ENCODE results near the gene ITIH5.

ITIH5 gene

GRCh38 chr10:7525314-7526016 lies 141.3 kb downstream of the ITIH5 start:
- TF ChIP-seq EZH2 (IDR thresholded peaks at IDR 0.05) (no peak), POLR2AphosphoS5 (IDR thresholded peaks at IDR 0.05; ENCODE audit: borderline replicate concordance, low read depth, low read length) (no peak), FOXP2 (optimal IDR thresholded peaks at IDR 0.05; ENCODE audit: control extremely low read depth, extremely low read length, insufficient read depth) (no peak)
- H3K9me3 ChIP-seq (ENCODE audit: low read depth, low read length): no peaks in the 10 kb centered on the region
- no peaks in the 10 kb centered on the region for H3K36me3 ChIP-seq (ENCODE audit: insufficient read depth, low read length)
- DNase-seq (ENCODE audit: low read depth, low spot score): peak; percentile 48
- H3K4me3 ChIP-seq: no peak overlapping the region
- no peak overlapping the region for H3K27ac ChIP-seq
- H3K9ac ChIP-seq (ENCODE audit: insufficient read length): no peak overlapping the region

DNA sequence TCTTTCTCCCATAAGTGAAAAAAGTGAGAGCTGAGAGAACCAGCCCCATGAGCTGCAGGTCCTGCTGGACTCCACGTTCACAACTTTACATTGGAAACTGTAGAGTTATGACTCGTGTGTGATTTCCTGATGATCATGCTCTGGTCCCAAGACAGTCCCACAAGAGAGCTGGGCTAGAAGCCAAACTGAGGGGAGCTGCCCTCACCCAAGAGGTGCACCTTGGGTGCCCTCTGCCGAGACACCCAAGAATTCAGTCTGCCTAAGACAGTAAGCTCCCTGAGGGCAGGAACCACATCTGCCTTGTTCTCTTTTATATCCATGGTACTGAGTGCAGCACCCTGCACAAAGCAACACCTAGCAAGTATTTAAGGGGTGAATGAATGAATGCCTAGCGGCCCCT lies 143.1 kb downstream of the ITIH5 start:
- no peak overlapping the region for H3K27ac ChIP-seq
- no peaks in the 10 kb centered on the region for H3K36me3 ChIP-seq (ENCODE audit: insufficient read depth, low read length)
- no peaks in the 10 kb centered on the region for H3K9me3 ChIP-seq (ENCODE audit: low read depth, low read length)
- H3K9ac ChIP-seq (ENCODE audit: insufficient read length): no peak overlapping the region
- DNase-seq (ENCODE audit: low read depth, low spot score): no peak
- TF ChIP-seq EZH2 (IDR thresholded peaks at IDR 0.05) (no peak), POLR2AphosphoS5 (IDR thresholded peaks at IDR 0.05; ENCODE audit: borderline replicate concordance, low read depth, low read length) (no peak), FOXP2 (optimal IDR thresholded peaks at IDR 0.05; ENCODE audit: control extremely low read depth, extremely low read length, insufficient read depth) (no peak)
- no peak overlapping the region for H3K4me3 ChIP-seq

GRCh38 chr10:7520507-7521485 lies 146.0 kb downstream of the ITIH5 start:
- no peaks in the 10 kb centered on the region for H3K9me3 ChIP-seq (ENCODE audit: low read depth, low read length)
- H3K4me3 ChIP-seq: no peak overlapping the region
- TF ChIP-seq EZH2 (IDR thresholded peaks at IDR 0.05) (no peak), POLR2AphosphoS5 (IDR thresholded peaks at IDR 0.05; ENCODE audit: borderline replicate concordance, low read depth, low read length) (no peak), FOXP2 (optimal IDR thresholded peaks at IDR 0.05; ENCODE audit: control extremely low read depth, extremely low read length, insufficient read depth) (no peak)
- no peak overlapping the region for H3K27ac ChIP-seq
- H3K9ac ChIP-seq (ENCODE audit: insufficient read length): no peak overlapping the region
- no peaks in the 10 kb centered on the region for H3K36me3 ChIP-seq (ENCODE audit: insufficient read depth, low read length)
- DNase-seq (ENCODE audit: low read depth, low spot score): no peak

DNA sequence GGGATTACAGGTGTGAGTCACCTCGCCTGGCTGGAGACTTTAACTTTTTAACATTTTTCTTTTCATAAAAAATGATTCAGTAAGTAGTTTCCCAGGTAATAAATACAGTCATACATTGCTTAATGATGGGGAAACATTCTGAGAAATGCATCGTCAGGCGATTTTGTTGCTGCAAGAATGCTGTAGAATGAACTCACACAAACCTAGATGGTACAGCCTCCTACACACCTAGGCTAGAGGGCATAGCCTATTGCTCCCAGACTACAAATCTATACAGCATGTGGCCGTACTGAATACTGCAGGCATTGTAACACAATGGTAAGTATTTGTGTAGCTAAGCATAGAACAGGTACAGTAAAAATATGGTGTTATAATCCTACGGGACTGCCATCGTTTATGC lies 147.4 kb downstream of the ITIH5 start:
- no peak for DNase-seq (ENCODE audit: low read depth, low spot score)
- Histone ChIP-seq H3K27ac (no peak overlapping the region), H3K4me3 (no peak overlapping the region), H3K36me3 (ENCODE audit: insufficient read depth, low read length) (no peaks in the 10 kb centered on the region), H3K9ac (ENCODE audit: insufficient read length) (no peak overlapping the region), H3K9me3 (ENCODE audit: low read depth, low read length) (no peaks in the 10 kb centered on the region)
- TF ChIP-seq POLR2AphosphoS5 (IDR thresholded peaks at IDR 0.05; ENCODE audit: borderline replicate concordance, low read depth, low read length) (no peak), EZH2 (IDR thresholded peaks at IDR 0.05) (no peak), FOXP2 (optimal IDR thresholded peaks at IDR 0.05; ENCODE audit: control extremely low read depth, extremely low read length, insufficient read depth) (no peak)

DNA sequence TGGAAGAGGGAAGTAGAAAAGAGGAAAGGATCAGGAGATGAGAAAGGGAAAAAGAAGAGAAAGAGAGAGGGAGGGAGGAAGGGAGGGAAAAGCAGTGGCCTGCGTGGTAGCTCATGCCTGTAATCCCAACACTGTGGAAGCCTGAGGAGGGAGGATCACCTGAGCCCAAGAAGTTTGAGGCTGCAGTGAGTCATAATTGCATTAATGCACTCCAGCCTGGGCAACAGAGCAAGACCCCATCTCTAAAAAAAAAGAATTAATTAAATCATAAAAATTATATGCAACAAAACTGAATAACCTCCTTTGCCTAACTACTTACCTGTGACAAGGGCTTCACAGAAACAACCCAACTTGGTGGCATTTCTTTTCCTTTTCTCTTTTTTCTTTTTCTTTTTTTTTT lies 148.1 kb downstream of the ITIH5 start:
- Histone ChIP-seq H3K27ac (no peak overlapping the region), H3K9me3 (ENCODE audit: low read depth, low read length) (no peaks in the 10 kb centered on the region), H3K9ac (ENCODE audit: insufficient read length) (no peak overlapping the region), H3K4me3 (no peak overlapping the region), H3K36me3 (ENCODE audit: insufficient read depth, low read length) (no peaks in the 10 kb centered on the region)
- TF ChIP-seq EZH2 (IDR thresholded peaks at IDR 0.05): no peak
- no peak for TF ChIP-seq FOXP2 (optimal IDR thresholded peaks at IDR 0.05; ENCODE audit: control extremely low read depth, extremely low read length, insufficient read depth)
- no peak for TF ChIP-seq POLR2AphosphoS5 (IDR thresholded peaks at IDR 0.05; ENCODE audit: borderline replicate concordance, low read depth, low read length)
- DNase-seq (ENCODE audit: low read depth, low spot score): no peak

DNA sequence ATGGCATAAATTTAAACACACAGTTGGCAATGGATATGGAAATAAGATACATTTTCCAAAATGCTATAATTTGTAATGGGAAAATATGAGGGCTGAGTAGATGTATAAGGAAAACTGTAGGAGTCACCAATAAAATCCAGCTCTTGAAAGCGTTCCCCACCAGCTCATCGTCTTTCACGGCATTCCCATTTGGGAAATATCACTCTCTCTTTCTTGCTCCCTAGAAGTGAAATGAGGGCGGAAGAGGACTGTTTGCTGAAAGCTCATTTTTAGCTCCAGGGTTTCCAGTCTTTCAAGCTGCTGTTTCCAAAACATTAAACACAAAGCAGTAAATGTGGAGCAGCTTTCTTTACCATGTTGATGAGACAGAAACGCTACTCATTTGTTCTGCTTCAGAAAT lies 151.3 kb downstream of the ITIH5 start:
- H3K9ac ChIP-seq (ENCODE audit: insufficient read length): no peak overlapping the region
- peak; percentile 59 for DNase-seq (ENCODE audit: low read depth, low spot score)
- H3K9me3 ChIP-seq (ENCODE audit: low read depth, low read length): no peaks in the 10 kb centered on the region

DNA sequence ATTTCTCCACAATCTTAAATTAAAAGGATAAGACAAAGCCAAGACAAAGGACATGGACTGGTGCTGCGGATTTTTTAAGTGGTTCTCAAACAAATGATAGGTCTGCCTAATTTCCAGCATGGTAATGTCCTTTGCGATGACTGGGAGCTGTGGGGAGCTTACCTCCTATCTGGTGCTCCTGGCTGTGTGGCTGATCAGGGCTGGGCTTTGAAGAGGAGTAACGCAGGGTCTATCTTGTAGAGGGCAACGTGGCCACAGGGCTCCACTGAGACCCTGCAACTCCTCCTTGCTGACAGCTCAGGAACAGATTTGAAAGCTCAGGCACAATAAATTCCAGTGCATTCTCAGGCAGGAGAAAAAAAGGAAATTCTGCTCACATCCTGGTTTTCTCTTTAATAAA lies 152.8 kb downstream of the ITIH5 start:
- Histone ChIP-seq H3K36me3 (ENCODE audit: insufficient read depth, low read length) (no peaks in the 10 kb centered on the region), H3K4me3 (no peak overlapping the region), H3K9me3 (ENCODE audit: low read depth, low read length) (no peaks in the 10 kb centered on the region), H3K27ac (no peak overlapping the region), H3K9ac (ENCODE audit: insufficient read length) (no peak overlapping the region)
- no peak for DNase-seq (ENCODE audit: low read depth, low spot score)
- TF ChIP-seq FOXP2 (optimal IDR thresholded peaks at IDR 0.05; ENCODE audit: control extremely low read depth, extremely low read length, insufficient read depth) (no peak), EZH2 (IDR thresholded peaks at IDR 0.05) (no peak), POLR2AphosphoS5 (IDR thresholded peaks at IDR 0.05; ENCODE audit: borderline replicate concordance, low read depth, low read length) (no peak)

More for the DNA sequence above, 151.3 kb downstream of the ITIH5 start:
- no peak for TF ChIP-seq FOXP2 (optimal IDR thresholded peaks at IDR 0.05; ENCODE audit: control extremely low read depth, extremely low read length, insufficient read depth)
- no peak for TF ChIP-seq POLR2AphosphoS5 (IDR thresholded peaks at IDR 0.05; ENCODE audit: borderline replicate concordance, low read depth, low read length)
- TF ChIP-seq EZH2 (IDR thresholded peaks at IDR 0.05): no peak
- Histone ChIP-seq H3K36me3 (ENCODE audit: insufficient read depth, low read length) (no peaks in the 10 kb centered on the region), H3K4me3 (peak overlapping the region; percentile 57), H3K27ac (peak overlapping the region; percentile 57; the same call in 1 of the 2 replicates)

DNA sequence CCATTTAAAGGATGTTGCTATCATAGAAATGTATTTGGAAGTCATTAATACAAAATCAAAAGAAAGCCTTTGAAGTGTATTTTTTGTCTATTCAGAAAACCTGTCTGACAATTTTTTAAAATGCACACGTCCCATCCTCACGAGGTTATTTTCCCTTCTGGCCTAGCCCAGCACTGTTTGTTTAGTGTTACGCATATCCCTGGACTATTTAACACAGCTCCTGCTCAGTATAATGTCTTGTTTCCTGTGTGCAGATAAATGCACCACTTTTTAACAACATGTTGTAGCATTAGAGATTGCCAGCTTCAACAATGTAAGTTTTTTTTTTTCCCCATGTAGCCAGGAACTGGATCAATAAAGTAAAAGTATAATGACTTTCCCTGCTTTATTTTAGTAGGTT lies 153.3 kb downstream of the ITIH5 start:
- Histone ChIP-seq H3K36me3 (ENCODE audit: insufficient read depth, low read length) (no peaks in the 10 kb centered on the region), H3K4me3 (no peak overlapping the region), H3K27ac (no peak overlapping the region), H3K9ac (ENCODE audit: insufficient read length) (no peak overlapping the region), H3K9me3 (ENCODE audit: low read depth, low read length) (no peaks in the 10 kb centered on the region)
- no peak for TF ChIP-seq EZH2 (IDR thresholded peaks at IDR 0.05)
- no peak for TF ChIP-seq POLR2AphosphoS5 (IDR thresholded peaks at IDR 0.05; ENCODE audit: borderline replicate concordance, low read depth, low read length)
- TF ChIP-seq FOXP2 (optimal IDR thresholded peaks at IDR 0.05; ENCODE audit: control extremely low read depth, extremely low read length, insufficient read depth): no peak
- DNase-seq (ENCODE audit: low read depth, low spot score): no peak
